GM12875 (cell line): ENCODE results near the gene C1orf167.

Source experiments
- H3K4me3 ChIP-seq: one replicate; pipeline ENCODE4 v1.5.1; 2011; ENCODE audit warnings: low read depth, low read length, control low read depth
- CTCF ChIP-seq: IDR thresholded peaks from 2 replicates; pipeline ENCODE4 v1.5.1; 2011; ENCODE audit warnings: low read depth, mild to moderate bottlenecking, control low read depth, inconsistent platforms, low read length, moderate library complexity, borderline replicate concordance; ENCODE audit not compliant: insufficient read depth

Gene C1orf167

GRCh38 chr1:11761988-11762406, at the start of gene C1orf167:
Gene C1orf167, plus strand, starts transcription at chr1:11762193. Its CDS starts 2,208 bp downstream, at chr1:11764401.
- TF ChIP-seq CTCF = no peak
- H3K4me3 ChIP-seq = no peak within 1 kb of the TSS

- no peak for TF ChIP-seq CTCF
- H3K4me3 ChIP-seq = no peak overlapping the region
Observed at GRCh38 chr1:11712285-11712684, 49.7 kb upstream of the C1orf167 start.

- no peak for TF ChIP-seq CTCF
Observed at GRCh38 chr1:11713095-11713494, 48.9 kb upstream of the C1orf167 start.

GRCh38 chr1:11714831-11715575, 47.0 kb upstream of the C1orf167 start:
- H3K4me3 ChIP-seq = no peak overlapping the region
- TF ChIP-seq CTCF = no peak

More at GRCh38 chr1:11713095-11713494, 48.9 kb upstream of the C1orf167 start:
- no peak overlapping the region for H3K4me3 ChIP-seq

- TF ChIP-seq CTCF = peak; percentile 94
- peak overlapping the region; percentile 33 for H3K4me3 ChIP-seq
Observed at GRCh38 chr1:11719313-11720032, 42.5 kb upstream of the C1orf167 start.

- no peak overlapping the region for H3K4me3 ChIP-seq
- no peak for TF ChIP-seq CTCF
Observed at GRCh38 chr1:11720033-11720376, 42.0 kb upstream of the C1orf167 start.

GRCh38 chr1:11720525-11720924, 41.5 kb upstream of the C1orf167 start:
- no peak overlapping the region for H3K4me3 ChIP-seq

More at GRCh38 chr1:11720525-11720924, 41.5 kb upstream of the C1orf167 start:
- TF ChIP-seq CTCF = no peak
